ENCODE measurements around the gene ZNF407. TPM values are rescaled to one million over a fixed set of nuclear protein-coding genes. Genes with fewer than 3 reads are reported as not detected.
A peak's percentile ranks its signal among the peaks of the same experiment; 100 is the strongest.

The ZNF407 gene
- total and polyA plus RNA-seq, 10 donors = 2.0 to 41.0 (median 26.3) TPM

DNA sequence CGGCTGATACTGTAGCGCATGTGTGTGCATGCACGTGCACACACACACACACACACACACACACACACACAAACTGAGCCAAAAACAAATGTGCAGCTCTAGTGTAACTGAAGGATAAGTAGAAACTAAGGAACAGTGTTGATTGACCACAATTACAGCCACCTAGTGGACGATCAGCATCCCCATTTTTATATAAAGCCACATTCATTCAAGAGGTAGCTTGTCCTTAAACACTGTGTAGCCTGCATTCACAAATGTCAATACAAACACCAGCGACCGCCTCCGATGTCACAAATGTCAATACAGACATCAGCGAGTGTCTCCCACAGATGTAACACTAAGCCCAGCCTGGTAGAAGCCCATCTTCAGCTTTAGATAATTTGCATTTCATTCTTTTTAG lies 443.9 kb downstream of the ZNF407 start:
- no peak for TF ChIP-seq POLR2A (IDR thresholded peaks at IDR 0.05)
- TF ChIP-seq, protein P1, sequence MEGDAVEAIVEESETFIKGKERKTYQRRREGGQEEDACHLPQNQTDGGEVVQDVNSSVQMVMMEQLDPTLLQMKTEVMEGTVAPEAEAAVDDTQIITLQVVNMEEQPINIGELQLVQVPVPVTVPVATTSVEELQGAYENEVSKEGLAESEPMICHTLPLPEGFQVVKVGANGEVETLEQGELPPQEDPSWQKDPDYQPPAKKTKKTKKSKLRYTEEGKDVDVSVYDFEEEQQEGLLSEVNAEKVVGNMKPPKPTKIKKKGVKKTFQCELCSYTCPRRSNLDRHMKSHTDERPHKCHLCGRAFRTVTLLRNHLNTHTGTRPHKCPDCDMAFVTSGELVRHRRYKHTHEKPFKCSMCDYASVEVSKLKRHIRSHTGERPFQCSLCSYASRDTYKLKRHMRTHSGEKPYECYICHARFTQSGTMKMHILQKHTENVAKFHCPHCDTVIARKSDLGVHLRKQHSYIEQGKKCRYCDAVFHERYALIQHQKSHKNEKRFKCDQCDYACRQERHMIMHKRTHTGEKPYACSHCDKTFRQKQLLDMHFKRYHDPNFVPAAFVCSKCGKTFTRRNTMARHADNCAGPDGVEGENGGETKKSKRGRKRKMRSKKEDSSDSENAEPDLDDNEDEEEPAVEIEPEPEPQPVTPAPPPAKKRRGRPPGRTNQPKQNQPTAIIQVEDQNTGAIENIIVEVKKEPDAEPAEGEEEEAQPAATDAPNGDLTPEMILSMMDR (IDR thresholded peaks at IDR 0.05 in 8 of 11, conservative IDR thresholded peaks at IDR 0.05 in 3 of 11) = peak in 2 of 11 experiments; percentile 13 to 20
- DNase-seq = no peak
- WGBS, 5 donors = 91 to 95% (median 92%) methylated on average over 8 of the region's 8 CpGs
- no peaks in the 10 kb centered on the region for H3K4me1 ChIP-seq
- no peak overlapping the region for H3K4me3 ChIP-seq
- peaks cover 0 to 16% (median 0%) of the 10 kb centered on the region in 6 donors for H3K36me3 ChIP-seq
- H3K27ac ChIP-seq = no peak overlapping the region
- no peaks in the 10 kb centered on the region for H3K9me3 ChIP-seq
- intact Hi-C loops (cut with DNase I; ENCODE audit: low total_unique reads) = no loop called here
- no peaks in the 10 kb centered on the region for H3K27me3 ChIP-seq (replicated peaks in 1 of 7)

DNA sequence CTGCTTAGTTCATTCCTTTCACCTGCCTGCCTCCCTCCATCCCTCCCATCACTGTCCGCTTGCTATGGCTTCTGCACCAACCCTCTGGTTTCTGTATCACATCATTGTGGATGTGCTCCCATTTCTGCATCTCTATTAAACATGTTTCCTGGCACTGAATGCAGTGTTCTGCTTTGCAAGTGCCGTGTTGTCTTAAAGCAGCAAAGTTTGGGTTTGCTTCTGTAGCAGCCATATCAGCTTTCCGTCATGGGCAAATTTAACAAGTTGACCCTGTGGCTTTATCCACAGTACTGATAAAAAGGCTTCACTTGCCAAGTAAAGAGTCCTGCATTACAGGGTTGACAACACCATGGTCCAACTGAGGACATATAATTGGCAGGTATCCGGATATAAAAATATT lies 445.8 kb downstream of the ZNF407 start:
- Histone ChIP-seq H3K36me3 (peaks cover 0 to 22% (median 0%) of the 10 kb centered on the region in 6 donors), H3K4me3 (no peak overlapping the region), H3K27ac (no peak overlapping the region), H3K4me1 (no peaks in the 10 kb centered on the region), H3K27me3 (replicated peaks in 1 of 7) (no peaks in the 10 kb centered on the region), H3K9me3 (no peaks in the 10 kb centered on the region)
- no peak for TF ChIP-seq POLR2AphosphoS5 (IDR thresholded peaks at IDR 0.05)
- TF ChIP-seq, protein P1 (IDR thresholded peaks at IDR 0.05 in 8 of 11, conservative IDR thresholded peaks at IDR 0.05 in 3 of 11) = no peak
- no peak for TF ChIP-seq POLR2A (IDR thresholded peaks at IDR 0.05)
- intact Hi-C loops (cut with DNase I; ENCODE audit: low total_unique reads) = no loop called here
- WGBS, 5 donors = 86 to 99% (median 96%) methylated on average over 4 of the region's 4 CpGs
- no peak for DNase-seq

DNA sequence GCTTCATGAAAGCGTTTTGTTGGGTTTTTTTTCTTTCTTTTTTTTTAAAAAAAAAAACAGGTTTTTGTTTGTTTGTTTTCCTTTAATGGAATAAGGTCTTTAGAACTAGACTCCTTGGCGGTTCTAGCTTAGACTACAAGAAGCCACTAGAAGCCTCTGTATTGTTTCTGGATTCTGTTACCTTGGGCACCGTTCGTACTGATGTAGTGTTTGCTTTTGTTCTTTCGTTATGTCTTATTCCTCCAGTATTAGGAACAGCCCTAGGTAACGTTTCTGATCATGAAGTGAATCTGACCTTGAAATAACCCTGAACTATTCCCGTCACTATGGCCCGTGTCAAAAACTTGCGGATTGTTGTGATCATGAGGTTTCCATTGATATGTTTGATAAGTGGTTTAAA lies 446.6 kb downstream of the ZNF407 start:
- peaks cover 0 to 23% (median 0%) of the 10 kb centered on the region in 6 donors for H3K36me3 ChIP-seq
- no peak overlapping the region for H3K27ac ChIP-seq
- 92 to 97% (median 95%) methylated on average over 9 of the region's 9 CpGs for WGBS, 5 donors
- no peaks in the 10 kb centered on the region for H3K4me1 ChIP-seq
- TF ChIP-seq, protein P1 (IDR thresholded peaks at IDR 0.05 in 8 of 11, conservative IDR thresholded peaks at IDR 0.05 in 3 of 11) = no peak
- no peak for TF ChIP-seq POLR2AphosphoS5 (IDR thresholded peaks at IDR 0.05)
- no peak for TF ChIP-seq POLR2A (IDR thresholded peaks at IDR 0.05)
- no peaks in the 10 kb centered on the region for H3K27me3 ChIP-seq (replicated peaks in 1 of 7)
- no peaks in the 10 kb centered on the region for H3K9me3 ChIP-seq
- H3K4me3 ChIP-seq = no peak overlapping the region
- DNase-seq = no peak
- intact Hi-C loops (cut with DNase I; ENCODE audit: low total_unique reads) = no loop called here

DNA sequence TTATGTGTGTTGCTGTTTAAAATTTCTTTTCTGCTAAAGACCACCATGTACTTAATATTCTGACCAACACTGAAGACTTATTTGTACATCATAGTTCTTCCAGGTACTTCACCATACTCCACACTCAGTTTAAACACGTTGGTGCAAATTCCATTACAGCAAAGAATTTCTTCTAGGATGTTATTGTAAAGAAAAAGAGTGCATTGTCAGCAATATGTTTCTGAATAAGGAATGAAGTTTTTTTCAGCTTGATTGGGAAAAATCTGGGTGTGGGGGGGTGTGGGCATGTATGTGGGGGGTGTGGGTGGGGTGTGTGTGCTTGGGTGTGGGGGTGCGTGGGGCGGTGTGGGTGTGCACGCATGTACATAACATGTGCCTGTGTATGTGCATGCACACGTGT lies 447.1 kb downstream of the ZNF407 start:
- Histone ChIP-seq H3K27ac (no peak overlapping the region), H3K36me3 (peaks cover 0 to 23% (median 0%) of the 10 kb centered on the region in 6 donors), H3K4me1 (no peaks in the 10 kb centered on the region), H3K27me3 (replicated peaks in 1 of 7) (no peaks in the 10 kb centered on the region), H3K9me3 (no peaks in the 10 kb centered on the region), H3K4me3 (no peak overlapping the region)
- TF ChIP-seq POLR2A (IDR thresholded peaks at IDR 0.05) (no peak), POLR2AphosphoS5 (IDR thresholded peaks at IDR 0.05) (no peak)
- TF ChIP-seq, protein P1 (IDR thresholded peaks at IDR 0.05 in 8 of 11, conservative IDR thresholded peaks at IDR 0.05 in 3 of 11) = no peak
- no peak for DNase-seq
- intact Hi-C loops (cut with DNase I; ENCODE audit: low total_unique reads) = no loop called here
- WGBS, 5 donors = 92 to 99% (median 96%) methylated on average over 5 of the region's 5 CpGs
